HG02884 (cell line): ENCODE data around the gene MROH2A.

Experiments
- ATAC-seq: cut with Tn5 transposase; IDR thresholded peaks from one replicate; pipeline ENCODE4 v1.9.1; 2021; ENCODE audit warnings: mild to moderate bottlenecking, moderate library complexity; ENCODE audit not compliant: unreplicated experiment

The MROH2A gene

DNA sequence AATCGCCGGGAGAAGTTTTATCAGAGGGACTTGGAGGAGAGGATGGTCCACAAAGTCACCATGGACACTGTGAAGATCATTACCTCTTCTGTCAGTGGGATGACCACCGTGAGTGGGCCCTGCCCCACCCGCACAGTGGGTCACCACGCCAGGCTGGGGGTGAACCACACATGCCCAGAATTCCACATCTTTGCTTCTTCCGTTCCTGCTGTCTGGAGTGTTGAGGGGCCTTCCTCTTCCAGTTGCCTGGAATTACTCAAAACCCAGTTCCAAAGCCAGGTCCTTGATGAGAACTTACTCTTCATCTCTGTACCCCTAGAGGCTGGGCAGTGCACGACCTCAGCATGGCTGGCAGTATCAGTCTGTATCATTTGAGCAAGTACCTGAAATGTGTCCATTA is 22.1 kb downstream of the MROH2A start:
- no peak for ATAC-seq

DNA sequence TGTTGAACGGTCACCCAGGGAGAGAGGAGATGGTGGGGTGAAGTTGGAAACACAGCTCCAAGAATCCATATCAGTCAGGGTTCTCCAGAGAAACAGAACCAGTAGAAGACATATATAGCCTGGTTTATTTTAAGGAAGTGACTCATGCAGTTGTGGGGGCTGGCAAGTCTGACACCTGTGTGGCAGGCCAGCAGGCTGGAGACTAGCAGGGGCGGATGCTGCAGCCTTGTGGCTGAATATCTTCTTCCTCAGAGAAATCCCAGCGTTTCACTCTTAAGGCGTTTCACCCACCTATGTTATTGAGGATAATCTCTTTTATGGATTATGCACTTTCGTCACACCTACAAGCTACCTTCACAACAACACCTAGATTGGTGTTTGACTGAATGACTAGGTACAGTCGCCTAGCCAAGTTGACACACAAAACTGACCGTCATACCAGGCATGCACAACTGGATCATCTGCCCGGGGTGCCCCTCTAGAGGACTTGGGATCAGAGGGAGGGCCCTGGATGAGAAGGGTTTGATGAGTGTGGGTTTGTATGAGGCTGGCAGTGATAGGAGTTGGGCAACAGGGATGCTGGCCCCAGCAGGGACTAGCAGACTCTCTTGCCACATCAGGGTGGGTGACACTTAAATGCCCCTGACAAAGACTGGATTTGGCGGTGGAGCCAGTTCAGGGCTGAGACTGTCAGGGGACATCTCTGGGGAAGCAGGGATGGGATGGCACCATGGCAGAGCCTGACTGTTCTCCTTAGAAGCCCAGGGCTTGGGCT is 23.4 kb downstream of the MROH2A start:
- no peak for ATAC-seq

DNA sequence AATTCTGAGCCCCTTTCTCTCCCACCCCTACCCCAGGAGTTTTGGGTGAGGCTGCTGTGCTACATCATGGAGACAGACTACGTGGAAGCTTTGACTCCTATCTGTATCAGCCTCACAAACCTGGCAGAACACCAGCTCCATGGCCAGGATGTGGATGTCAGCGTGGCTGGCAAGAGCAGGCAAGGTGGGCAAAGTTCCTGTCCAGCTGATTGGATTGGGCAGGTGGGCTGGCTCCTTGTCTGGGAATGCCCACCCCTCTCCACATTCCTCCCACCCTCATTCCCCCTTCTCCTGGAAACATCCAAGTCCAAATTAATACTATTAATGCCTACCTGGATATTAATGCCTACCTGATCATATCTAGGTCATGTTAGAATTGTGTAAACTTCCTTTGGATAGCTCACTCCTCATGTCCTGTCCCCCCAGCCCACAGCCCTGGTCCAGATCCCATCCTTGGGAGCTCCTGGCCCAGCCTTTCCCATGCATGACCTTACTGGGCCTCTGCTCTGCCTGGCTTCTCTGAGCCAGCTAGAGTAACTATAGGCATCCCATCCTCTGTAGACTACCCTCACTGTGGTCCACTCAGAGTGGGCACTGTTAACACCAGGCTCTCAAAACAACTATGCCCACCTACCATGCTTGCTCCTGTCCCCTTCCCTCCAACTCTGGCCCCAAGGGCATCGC is 24.1 kb downstream of the MROH2A start:
- no peak for ATAC-seq

DNA sequence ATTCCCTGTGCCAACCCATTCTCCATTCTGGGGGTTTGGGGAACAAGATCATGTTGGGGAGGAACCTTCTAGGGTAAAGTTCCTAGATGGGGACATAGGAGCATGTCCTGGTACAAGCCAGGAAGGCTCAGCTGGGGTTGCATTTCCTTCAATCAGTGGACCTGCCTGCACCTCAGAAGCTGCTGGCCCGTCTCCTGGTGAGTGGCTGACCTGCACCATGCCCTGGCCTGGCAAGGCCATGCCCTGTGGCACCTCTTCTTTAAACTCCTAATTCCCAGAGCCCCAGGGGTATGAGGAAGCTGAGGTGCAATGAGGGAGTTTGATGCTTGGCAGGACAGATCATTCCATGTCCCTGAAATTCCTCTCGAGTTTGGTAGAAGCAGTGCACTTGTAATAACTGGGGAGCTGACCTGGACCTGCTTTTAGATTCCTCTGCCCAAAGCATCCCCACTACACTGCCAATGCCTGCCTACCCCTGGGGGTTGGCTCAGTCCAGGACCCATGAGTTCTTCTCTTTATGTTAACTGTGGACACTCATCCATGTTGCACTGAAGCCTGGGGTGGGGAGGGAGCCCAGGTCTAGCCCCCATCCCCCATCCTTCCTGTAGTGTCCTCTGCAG is 25.3 kb downstream of the MROH2A start:
- ATAC-seq = no peak

DNA sequence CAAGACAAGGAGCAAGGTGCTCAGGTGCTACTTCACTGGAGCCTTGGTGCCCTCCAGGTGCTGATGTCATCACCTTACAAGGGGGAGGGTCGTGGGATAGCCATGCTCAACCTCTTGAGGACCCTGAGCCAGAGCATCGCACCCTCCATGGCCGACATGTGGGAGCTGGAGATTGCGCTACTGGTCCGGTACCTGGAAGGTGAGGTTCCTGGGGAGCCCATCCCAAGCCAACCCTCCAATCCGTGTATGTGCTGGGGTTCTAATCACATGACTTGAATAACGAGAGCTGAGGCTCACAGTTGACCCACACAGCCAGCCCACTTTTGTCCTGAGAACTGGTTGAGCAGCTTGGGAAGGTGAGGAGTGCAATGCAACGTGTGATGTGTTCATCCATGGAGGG is 25.9 kb downstream of the MROH2A start:
- no peak for ATAC-seq

DNA sequence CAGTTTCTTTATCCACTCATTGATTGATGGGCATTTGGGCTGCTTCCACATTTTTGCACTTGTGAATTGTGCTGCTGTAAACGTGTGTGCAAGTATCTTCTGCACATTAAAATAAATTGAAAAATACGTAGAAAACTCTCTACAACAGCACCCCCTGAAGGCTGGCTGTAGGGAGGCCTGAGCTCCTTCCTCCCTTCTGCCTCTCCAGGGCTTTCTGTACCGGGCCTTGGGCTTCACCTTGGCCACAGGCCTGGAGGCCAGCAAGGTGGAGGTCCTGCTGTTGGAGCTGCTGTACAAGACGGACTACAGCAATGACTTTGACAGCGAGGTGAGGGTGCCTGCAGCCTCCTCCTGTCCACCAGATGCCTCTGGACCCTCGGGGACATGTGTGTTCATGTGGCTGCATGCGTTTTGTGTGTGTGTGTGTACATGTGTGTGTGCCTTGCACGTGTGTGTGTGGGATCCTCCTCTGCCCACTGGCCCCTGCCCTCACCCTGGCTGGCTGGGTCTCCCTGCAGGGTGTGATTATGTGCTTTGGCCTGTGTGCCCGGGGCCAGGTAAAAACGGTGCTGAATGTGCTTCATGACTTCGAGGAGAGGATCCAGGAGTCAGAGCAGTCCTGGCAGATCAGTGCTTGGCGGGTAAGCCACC is 29.2 kb downstream of the MROH2A start:
- no peak for ATAC-seq

DNA sequence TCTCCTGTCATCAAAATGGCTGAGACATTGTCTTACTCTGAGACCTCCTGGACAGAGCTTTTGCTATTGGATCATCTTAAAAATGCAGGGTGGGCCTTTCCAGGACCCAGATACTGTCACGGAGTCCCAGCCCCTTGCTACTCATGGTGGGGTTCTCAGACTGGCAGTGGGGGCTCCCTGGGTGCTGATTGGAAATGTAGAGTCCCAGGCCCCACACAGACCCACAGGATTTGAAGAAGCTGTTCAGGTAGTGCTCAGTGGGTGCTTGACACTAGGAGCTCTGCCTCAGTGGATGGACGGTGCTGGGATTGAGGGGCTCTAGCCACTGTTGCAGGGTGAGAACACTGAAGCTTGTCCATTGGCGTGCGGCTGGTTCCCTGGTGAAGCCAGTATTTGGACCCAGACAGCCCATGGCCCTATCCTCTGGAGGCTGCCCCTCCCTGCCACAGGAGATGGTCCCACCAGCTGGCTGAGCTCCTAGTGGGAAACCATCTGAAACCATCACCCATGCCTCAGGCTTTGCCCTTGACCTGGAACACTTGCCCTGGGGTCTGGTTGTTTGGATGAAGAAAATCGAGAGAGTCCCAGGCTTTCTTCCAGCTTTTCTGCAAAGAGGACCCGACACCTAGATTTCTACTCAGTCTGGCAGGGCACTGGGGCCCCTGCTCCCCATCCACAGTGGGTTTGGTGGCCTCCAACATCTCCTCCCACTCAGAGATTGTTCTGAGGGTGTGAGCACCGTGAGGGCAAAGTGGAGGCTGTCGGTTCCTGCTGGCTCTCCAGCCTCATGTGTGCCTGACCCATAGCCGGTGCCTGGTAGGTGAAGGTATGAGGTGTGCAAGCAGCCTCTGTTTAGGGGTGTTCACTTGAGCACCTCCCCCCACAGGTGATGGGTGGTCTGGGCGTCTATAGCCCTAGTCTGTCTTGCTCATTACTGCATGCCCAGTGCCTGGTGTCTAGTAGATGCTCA is 30.1 kb downstream of the MROH2A start:
- ATAC-seq = no peak

DNA sequence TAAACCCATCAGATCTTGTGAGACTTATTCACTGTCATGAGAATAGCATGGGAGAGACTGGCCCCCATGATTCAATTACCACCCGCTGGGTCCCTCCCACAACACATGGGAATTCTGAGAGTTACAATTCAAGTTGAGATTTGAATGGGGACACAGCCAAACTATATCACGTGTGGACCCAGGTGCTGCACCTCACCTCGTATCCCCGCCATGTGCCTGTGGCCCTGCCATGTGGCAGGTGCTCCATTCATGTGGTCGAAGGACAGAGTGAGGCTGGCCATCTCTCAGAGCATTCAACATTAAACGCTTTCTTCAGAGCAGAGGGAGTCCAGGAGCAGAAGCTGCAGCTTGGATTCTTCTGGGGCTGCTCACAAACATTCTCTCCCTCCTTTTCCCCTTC is 32.3 kb downstream of the MROH2A start:
- ATAC-seq = no peak

DNA sequence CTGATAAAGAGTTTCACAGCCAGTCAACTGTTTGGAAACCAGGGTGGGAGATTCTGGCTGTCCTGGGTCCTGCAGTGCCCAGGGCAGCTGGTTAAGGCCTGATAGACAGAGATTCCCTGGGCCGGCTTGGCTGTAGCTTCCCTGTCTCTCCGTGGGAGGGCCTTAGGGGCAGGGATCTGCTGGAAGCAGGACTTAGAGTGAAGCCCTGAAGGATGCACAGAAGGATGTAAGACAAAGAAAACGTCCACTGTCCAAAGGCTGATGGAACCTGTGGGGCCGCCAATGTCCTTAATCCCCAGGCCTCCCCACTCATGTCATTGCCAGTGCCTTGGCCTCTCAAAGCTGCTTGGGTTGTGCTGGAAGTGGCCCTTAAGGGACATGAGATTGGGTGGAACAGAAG is 33.0 kb downstream of the MROH2A start:
- ATAC-seq = no peak

DNA sequence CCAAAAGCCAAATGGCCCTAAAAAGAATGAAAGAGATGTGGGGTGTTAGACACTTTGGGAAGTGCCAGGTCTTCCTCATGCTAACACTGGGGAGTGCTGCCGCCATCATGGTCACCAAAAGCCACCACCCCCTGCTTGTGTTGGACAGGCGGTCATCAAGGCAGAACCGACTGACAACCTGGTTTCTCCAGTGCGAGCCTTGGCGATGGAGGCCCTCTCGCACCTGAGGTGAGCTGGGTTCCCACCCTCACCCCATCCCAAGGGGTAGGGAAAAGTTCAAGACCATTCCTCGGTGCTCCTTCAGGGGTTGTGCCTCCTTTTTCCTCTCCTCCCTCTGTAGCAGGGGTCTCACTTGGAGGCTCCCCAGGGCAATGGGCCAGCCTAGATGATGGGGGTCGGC is 33.6 kb downstream of the MROH2A start:
- no peak for ATAC-seq

DNA sequence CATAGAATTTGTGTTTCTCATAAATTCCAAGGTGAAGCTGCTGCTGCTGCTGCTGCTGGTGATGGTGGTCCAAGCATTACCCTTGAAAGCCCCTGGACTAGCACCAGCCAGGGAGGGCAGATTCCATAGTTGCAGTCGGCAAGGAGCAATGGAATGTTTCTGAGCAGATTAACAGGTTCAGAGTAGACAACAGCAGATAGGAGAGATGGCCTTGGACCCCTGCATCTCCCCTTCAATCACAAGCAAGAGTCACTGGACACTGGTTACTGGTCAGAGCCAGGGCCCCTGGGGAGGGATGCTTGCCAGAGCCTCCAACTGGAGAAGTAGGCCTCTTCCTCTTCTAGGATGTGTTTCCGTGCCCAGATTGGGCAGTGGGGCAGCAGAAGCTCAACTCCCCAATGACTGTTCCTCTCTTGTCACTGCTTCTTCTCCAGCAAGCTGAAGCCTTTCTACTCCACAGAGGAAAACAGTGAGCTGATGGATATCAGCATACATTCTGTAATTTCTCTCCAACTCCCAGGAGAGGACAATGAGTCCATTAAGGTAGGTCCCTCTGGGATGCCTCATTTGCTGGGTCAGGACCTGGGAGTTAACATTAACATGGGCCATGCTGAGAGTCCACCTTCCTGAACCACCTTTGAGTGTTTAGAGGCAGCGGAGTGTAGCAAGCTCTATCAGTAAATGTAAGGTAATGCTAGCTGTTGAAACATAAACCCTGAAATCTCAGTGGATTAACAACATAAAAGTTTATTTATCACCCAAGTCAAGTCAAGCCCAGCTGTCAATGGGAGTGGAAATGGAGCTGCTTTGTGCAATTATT is 35.3 kb downstream of the MROH2A start:
- ATAC-seq = no peak

DNA sequence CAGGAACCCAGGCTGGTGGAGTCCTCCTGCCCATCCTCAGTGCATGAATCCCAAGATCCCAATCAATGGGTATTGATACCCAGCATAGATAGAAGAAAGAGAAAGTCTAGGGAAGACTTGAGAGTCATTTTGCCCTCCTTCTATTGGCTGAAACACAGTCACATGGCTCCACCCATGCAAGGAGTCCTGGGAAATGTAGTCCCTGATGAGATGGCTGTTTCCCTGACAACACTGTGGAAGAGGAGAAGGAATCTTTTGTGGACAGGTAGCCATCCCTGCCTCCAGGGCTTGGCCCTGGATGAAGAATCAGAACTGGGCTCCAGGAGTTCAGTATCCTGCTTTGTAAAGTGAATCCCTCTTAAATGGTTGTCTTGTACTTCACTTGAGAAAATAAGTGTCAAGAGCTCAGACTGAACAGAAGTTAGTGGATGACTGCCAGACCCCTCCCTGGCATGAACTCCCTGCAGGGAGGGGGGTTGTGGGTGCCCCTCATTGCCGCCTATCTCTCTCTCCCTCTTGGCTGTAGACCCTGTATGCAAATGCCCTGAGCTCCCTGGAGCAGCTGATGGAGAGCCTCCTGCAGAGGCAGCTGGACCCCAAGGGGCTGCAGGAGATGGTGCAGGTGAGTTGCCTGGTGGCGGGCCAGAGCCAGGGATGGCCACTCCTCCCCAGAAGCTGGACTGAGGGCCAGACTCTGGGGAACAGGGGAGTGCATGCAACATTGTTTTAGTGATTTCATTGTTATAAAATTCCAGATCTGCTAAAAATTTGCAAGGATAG is 36.1 kb downstream of the MROH2A start:
- ATAC-seq = no peak

DNA sequence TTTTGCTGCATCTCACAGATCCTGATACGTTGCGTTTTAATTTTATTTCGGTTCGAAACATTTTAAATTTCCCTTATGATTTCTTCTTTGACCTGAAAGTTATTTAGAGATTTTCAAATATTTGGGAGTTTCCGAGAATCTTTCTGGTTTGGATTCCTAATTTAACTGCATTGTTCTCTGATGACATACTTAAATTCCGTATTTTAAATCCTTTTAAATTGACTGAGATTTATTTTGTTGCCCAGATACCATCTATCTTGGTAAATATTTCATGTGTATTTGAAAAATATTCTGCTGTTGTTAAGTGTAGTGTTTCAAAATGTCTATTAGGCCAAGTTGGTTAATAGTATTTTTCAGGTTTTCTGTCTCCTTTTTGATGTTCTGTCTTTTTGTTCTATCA is 37.7 kb downstream of the MROH2A start:
- ATAC-seq = no peak

DNA sequence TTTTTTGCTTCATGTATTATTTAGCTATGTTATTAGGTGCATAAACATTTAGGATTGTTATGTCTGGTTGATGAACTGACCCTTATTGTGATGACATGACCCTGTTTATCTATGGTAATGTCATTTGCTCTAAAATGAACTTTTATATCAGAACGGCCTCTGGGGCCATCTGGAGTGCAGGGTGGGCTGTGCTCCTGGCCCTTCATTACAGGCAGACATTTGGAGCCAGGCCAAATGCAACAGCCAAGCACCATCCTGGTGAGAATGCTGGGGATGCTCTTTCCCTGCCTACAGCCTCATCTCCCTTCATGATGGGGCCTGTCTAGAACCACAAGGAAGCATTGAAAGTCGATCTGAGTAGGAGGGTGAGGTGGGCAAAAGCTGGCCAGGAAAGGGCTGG is 38.2 kb downstream of the MROH2A start:
- no peak for ATAC-seq

DNA sequence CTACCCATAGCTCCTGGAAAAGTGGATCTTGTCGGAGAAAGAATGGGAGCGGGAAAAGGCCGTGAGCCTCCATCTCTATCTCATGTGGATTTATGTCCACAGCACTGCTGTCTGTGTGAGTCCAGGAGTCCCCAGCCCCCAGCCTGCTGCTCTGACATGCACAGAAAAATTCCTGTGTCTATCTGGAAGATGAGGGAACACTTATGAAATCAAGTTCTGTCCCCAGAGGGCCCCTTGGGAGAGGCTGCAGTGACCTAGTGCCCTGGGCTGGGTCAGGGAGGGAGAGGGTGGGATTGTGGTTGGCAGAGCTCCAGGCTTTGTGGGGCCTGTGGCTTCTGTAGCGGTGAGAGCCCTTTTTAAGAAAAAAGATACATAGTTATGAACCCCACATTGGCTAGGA is 38.6 kb downstream of the MROH2A start:
- no peak for ATAC-seq

DNA sequence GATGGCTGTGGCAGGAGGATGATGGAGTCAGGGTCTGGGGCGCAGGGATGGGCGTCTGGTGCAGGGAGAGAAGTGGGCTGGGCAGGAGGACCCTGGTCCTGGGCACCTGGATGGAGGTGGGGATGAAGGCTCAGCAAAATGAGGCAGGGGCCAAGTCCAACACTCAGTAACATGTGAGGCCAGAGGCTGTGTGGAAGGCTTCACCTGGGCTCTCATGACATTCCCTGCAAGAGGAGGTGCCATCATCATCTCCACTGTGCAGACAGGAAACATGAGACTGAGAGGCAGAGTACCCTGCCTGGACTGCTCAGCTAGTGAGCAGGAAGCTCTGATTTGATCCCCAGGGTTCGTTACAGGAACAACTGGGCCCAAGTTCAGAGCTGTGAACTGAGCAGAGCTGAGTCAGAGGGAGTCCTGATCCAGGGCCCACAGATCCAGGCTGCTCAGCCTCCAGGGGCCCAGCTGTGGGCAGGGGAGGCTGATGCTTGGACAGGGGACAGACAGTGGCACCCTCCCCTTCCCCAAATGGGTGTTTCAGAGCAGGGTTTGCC is 39.3 kb downstream of the MROH2A start:
- ATAC-seq = no peak

DNA sequence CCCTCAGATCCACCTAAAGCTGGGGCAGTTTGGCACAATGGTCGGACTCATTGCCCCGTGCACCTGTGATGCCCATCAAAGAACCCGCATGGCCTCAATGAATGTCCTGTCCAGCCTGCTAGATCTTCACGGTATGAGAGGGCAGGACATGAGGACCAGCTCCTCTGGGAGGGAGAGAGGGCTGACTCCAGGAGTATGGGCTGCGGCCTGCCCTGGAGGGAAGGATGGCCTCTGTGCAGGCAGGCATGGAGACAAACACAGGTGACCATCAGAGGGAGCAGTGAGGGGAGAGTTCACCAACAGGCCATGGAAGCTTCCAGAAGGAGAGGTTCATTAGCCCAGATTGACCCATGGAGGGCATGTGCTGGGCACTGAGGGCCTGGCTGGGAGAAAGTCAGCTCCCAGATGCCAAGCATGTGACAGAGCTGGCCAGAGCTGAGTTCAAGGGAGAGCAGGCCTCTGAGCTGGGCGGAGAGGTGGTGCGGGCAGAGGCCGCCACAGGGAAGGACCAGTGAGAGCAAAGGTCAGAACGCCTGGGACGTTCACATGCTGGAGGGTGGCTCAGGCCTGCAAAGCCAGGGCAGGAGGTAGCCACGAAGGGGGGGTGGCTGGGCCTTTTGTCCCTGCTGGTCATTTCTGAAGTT is 40.0 kb downstream of the MROH2A start:
- no peak for ATAC-seq
